OCI-LY7 (cell line): ENCODE measurements around the gene DLEC1. TPM values are rescaled to one million over a fixed set of nuclear protein-coding genes. Genes with fewer than 3 reads are reported as not detected.

ENCODE experiments used
- BruUV-seq: library from RNA; stranded (reverse); fragments of 400-500 nt; replicated peaks from 2 replicates; lab custom pipeline; 2021; lab: Mats Ljungman, UMichigan
- CTCF ChIA-PET: fragments of 300-600 bp; sonication (Branson Sonifier 250); formaldehyde crosslinking; loops from one replicate; lab custom pipeline; 2022; ENCODE audit warnings: antibody characterized with exemption; ENCODE audit not compliant: unreplicated experiment; lab: Charles Lee
- POLR2A ChIA-PET: fragments of 300-600 bp; sonication (Branson Sonifier 250); formaldehyde crosslinking; loops from one replicate; lab custom pipeline; 2022; ENCODE audit warnings: antibody characterized with exemption; lab: Charles Lee
- DNase-seq: peaks from one replicate; pipeline ENCODE4 v3.0.0-alpha.2; 2015; ENCODE audit warnings: low spot score
- H2AFZ ChIP-seq: fragments of 200-600 bp; sonication (generic), shearing (Covaris generic); 2 replicates; pipeline ENCODE4 v1.6.1; 2014; ENCODE audit warnings: mild to moderate bottlenecking, antibody characterized with exemption, low read length, moderate library complexity
- H3K27ac ChIP-seq: fragments of 200-600 bp; sonication (generic); 2 replicates; pipeline ENCODE4 v1.5.1; 2014; ENCODE audit warnings: mixed run types, low read depth, mild to moderate bottlenecking, moderate library complexity, low read length, inconsistent platforms; ENCODE audit not compliant: poor library complexity, severe bottlenecking
- H3K36me3 ChIP-seq: fragments of 200-600 bp; sonication (generic); 2 replicates; pipeline ENCODE4 v1.6.1; 2014; ENCODE audit warnings: mild to moderate bottlenecking, antibody characterized with exemption, low read length, moderate library complexity, mixed read lengths; ENCODE audit not compliant: insufficient read depth
- H3K4me1 ChIP-seq: fragments of 200-600 bp; sonication (generic); 2 replicates; pipeline ENCODE4 v1.5.1; 2014; ENCODE audit warnings: mild to moderate bottlenecking, low read length; ENCODE audit not compliant: insufficient read depth, poor library complexity, severe bottlenecking
- H3K4me2 ChIP-seq: fragments of 200-600 bp; sonication (generic); 2 replicates; pipeline ENCODE4 v1.6.1; 2014; ENCODE audit warnings: mild to moderate bottlenecking, low read length
- H3K4me3 ChIP-seq: fragments of 200-600 bp; sonication (generic); 2 replicates; pipeline ENCODE4 v1.5.1; 2014; ENCODE audit warnings: mild to moderate bottlenecking, low read depth, low read length; ENCODE audit not compliant: poor library complexity, severe bottlenecking
- H3K79me2 ChIP-seq: fragments of 200-600 bp; sonication (generic); 2 replicates; pipeline ENCODE4 v1.6.1; 2016; ENCODE audit warnings: low read depth, mild to moderate bottlenecking, low read length, moderate library complexity, mixed read lengths; ENCODE audit not compliant: insufficient read depth
- H3K9me2 ChIP-seq: fragments of 200-600 bp; sonication (generic); 2 replicates; pipeline ENCODE4 v1.6.1; 2016; ENCODE audit warnings: mild to moderate bottlenecking, low read length, mixed read lengths; ENCODE audit not compliant: insufficient read depth
- H3K9me3 ChIP-seq: fragments of 200-600 bp; sonication (generic); 2 replicates; pipeline ENCODE4 v1.6.1; 2014; ENCODE audit warnings: mild to moderate bottlenecking, mixed run types, low read length, mixed read lengths
- H4K20me1 ChIP-seq: fragments of 200-600 bp; sonication (generic); 2 replicates; pipeline ENCODE4 v1.6.1; 2014; ENCODE audit warnings: mild to moderate bottlenecking, antibody characterized with exemption, low read length, moderate library complexity, mixed read lengths; ENCODE audit not compliant: insufficient read depth
- CTCF ChIP-seq: fragments of 200-600 bp; sonication (generic); conservative IDR thresholded peaks from 2 replicates; pipeline ENCODE4 v1.5.1; 2014; ENCODE audit warnings: mild to moderate bottlenecking, antibody characterized with exemption, low read length, moderate library complexity, mixed read lengths
- EZH2phosphoT487 ChIP-seq: fragments of 200-600 bp; sonication (generic); IDR thresholded peaks from 2 replicates; pipeline ENCODE4 v1.6.1; 2018; ENCODE audit warnings: low read depth, borderline replicate concordance, mild to moderate bottlenecking, mixed run types, antibody characterized with exemption, low read length, moderate library complexity, mixed read lengths
- intact Hi-C: fragments of 100-400 bp; cut with micrococcal nuclease; formaldehyde crosslinking; loops from one replicate; pipeline ENCODE4 v1.10.0; 2022; ENCODE audit not compliant: unreplicated experiment
- total RNA-seq, 2 experiments: library from RNA; depleted of rRNA in 1 of 2; stranded (reverse); fragments of >200 nt in 1 of 2; shearing (Covaris generic) in 1 of 2; gene quantifications; 2 replicates each; pipeline ENCODE4 v1.2.3, GENCODE V29; 2014 to 2022

DLEC1 gene
- total RNA-seq, 2 experiments from 2014 or later = 0.13 TPM; not detected in 1

- BruUV-seq = no TSS peak
- H3K4me2 ChIP-seq = no peak overlapping the region
- POLR2A ChIA-PET = no interaction called here
- H3K9me3 ChIP-seq = no peaks in the 10 kb centered on the region
- no peak overlapping the region for H3K27ac ChIP-seq
- intact Hi-C loops = no loop called here
- H3K4me3 ChIP-seq = no peak overlapping the region
- peaks cover 16% of the 10 kb centered on the region for H3K4me1 ChIP-seq
- no peak overlapping the region for H2AFZ ChIP-seq
- peaks cover 48% of the 10 kb centered on the region for H3K36me3 ChIP-seq
- H3K9me2 ChIP-seq = no peaks in the 10 kb centered on the region
- DNase-seq = no peak
- TF ChIP-seq EZH2phosphoT487 = no peak
- TF ChIP-seq CTCF = no peak
- H4K20me1 ChIP-seq = no peaks in the 10 kb centered on the region
- no peaks in the 10 kb centered on the region for H3K79me2 ChIP-seq
- CTCF ChIA-PET = no interaction called here
These were observed 36.6 kb upstream of the DLEC1 start for GRCh38 chr3:38002291-38002876.

DNA sequence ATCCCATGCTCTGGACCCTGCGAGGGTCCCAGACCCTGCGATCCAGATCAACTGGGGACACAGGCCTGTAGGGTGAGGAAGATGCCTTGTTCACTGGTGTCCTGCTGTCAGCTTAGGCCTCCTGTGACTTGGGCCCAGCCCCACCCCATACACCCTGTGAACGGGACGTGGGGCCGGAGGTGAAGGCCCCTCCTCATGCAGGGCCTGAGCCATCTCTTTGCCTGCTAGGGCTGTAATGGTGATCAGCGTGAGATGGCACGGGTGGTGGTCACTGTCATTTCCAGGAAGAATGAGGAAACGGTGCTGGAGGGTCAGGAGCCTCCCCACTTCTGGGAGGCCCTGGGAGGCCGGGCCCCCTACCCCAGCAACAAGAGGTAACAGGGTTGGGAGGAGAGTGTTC, 36.1 kb upstream of the DLEC1 start:
- Histone ChIP-seq H3K36me3 (peaks cover 44% of the 10 kb centered on the region), H2AFZ (no peak overlapping the region), H3K9me2 (no peaks in the 10 kb centered on the region), H3K27ac (no peak overlapping the region), H3K9me3 (no peaks in the 10 kb centered on the region), H4K20me1 (no peaks in the 10 kb centered on the region), H3K79me2 (no peaks in the 10 kb centered on the region), H3K4me2 (no peak overlapping the region), H3K4me1 (peaks cover 14% of the 10 kb centered on the region), H3K4me3 (no peak overlapping the region)
- no peak for DNase-seq
- no TSS peak for BruUV-seq
- no peak for TF ChIP-seq EZH2phosphoT487
- TF ChIP-seq CTCF = no peak
- CTCF ChIA-PET = no interaction called here
- intact Hi-C loops = loop anchor here (1.0 kb wide), 1 partner anchor 29 kb away; no protein-coding TSS in a partner anchor
- POLR2A ChIA-PET = no interaction called here

GRCh38 chr3:38003371-38003816, 35.6 kb upstream of the DLEC1 start:
- POLR2A ChIA-PET = no interaction called here
- intact Hi-C loops = loop anchor here (1.0 kb wide), 1 partner anchor 29 kb away; no protein-coding TSS in a partner anchor

More at GRCh38 chr3:38003371-38003816, 35.6 kb upstream of the DLEC1 start:
- H3K4me3 ChIP-seq = no peak overlapping the region
- H3K4me2 ChIP-seq = no peak overlapping the region
- no peaks in the 10 kb centered on the region for H3K79me2 ChIP-seq
- BruUV-seq = no TSS peak
- H4K20me1 ChIP-seq = no peaks in the 10 kb centered on the region
- no peaks in the 10 kb centered on the region for H3K9me3 ChIP-seq
- TF ChIP-seq EZH2phosphoT487 (no peak), CTCF (peak; percentile 88)
- H3K27ac ChIP-seq = no peak overlapping the region
- H3K9me2 ChIP-seq = no peaks in the 10 kb centered on the region
- H2AFZ ChIP-seq = no peak overlapping the region
- CTCF ChIA-PET = no interaction called here
- H3K4me1 ChIP-seq = peaks cover 10% of the 10 kb centered on the region
- H3K36me3 ChIP-seq = peaks cover 41% of the 10 kb centered on the region
- peak; percentile 54 for DNase-seq
